ENCODE results near the gene MESP1. TPM values are rescaled to one million over a fixed set of nuclear protein-coding genes. Genes with fewer than 3 reads are reported as not detected.

The MESP1 gene
- total RNA-seq, 1 donor from 2014 or later, result 0.58 TPM

- no peak for DNase-seq (ENCODE audit: extremely low read depth, low read depth, low spot score)
Measured at GRCh38 chr15:89732451-89733172, 18.4 kb downstream of the MESP1 start.

DNA sequence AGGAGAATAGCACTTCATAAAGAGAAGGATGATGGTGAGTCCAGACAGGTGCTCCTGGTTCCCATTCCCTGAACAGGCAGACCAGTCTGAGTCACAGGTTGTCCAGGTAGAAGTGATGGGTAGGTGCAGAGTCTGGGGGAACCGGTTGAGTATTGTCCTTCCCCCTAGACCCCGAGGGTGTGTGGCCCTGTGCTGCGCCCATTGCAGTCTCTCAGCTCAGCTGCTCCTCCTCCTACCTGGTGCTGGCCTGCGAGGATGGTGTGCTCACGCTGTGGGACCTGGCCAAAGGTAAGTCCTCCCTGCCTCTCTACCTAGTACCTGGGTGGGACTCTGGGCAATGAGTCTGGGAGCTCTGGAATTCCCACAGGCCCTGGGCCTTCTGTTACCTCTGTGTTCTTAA lies 19.8 kb downstream of the MESP1 start:
- DNase-seq (ENCODE audit: extremely low read depth, low read depth, low spot score), result no peak

- no peak for DNase-seq (ENCODE audit: extremely low read depth, low read depth, low spot score)
Measured at GRCh38 chr15:89728254-89728653, 22.8 kb downstream of the MESP1 start.

DNA sequence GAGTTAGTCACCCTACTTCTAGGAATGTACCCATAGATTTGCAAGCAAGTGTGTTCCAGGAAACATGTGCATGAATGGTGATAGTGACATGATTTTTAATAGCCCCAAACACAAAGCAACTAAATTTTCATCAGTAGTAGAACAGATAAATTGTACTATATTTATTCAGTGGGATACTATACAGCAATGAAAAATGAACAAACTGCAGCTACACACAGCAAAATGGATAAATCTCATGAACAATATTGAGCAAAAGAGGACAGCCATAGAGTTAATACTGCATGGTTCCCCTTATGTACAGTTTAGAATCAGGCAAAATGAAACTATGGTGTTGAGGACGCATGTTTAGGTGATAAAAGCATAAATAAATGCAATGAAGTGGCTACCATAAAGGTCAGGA lies 26.0 kb downstream of the MESP1 start:
- no peak for DNase-seq (ENCODE audit: extremely low read depth, low read depth, low spot score)

DNA sequence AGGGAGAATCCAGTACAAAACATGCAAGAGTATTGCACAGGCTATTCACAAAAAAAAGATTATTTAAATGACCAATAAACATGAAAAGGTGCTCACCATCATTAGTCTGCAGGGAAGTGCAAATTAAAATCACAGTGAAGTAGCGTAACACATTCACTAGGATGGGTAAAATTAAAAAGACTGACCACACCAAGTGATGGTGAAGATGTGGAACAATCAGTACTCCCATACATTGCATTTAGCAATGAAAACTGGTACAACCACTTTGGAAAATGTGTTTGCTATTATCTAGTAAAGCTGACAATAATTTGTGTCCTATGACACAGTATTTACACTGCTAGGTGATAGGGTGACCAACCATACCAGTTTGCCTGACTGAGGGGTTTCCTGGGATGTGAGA lies 26.4 kb downstream of the MESP1 start:
- DNase-seq (ENCODE audit: extremely low read depth, low read depth, low spot score), result no peak

GRCh38 chr15:89723031-89723430 lies 28.0 kb downstream of the MESP1 start:
- DNase-seq (ENCODE audit: extremely low read depth, low read depth, low spot score), result no peak

DNA sequence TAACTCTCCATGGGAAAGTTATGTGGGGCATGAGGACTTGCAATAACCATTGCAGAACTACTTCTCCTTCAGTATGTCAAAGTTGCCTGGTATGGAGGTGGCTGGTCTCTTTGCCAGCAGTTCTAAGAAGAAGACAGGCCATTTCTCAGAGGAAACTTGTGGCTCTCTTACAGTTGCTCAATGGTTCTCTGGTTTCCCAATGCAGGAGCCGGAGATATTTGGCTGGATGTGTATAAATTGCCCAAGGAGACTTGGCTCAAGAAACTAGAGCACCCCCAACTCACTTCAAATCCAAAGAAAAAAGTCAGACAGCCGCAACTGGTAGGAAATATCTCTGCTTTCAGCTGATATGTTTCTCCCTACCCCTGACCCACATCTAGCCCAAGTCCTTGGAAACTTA lies 36.3 kb downstream of the MESP1 start:
- no peak for DNase-seq (ENCODE audit: extremely low read depth, low read depth, low spot score)

GRCh38 chr15:89707577-89707976 lies 43.5 kb downstream of the MESP1 start:
- DNase-seq (ENCODE audit: extremely low read depth, low read depth, low spot score), result no peak

DNA sequence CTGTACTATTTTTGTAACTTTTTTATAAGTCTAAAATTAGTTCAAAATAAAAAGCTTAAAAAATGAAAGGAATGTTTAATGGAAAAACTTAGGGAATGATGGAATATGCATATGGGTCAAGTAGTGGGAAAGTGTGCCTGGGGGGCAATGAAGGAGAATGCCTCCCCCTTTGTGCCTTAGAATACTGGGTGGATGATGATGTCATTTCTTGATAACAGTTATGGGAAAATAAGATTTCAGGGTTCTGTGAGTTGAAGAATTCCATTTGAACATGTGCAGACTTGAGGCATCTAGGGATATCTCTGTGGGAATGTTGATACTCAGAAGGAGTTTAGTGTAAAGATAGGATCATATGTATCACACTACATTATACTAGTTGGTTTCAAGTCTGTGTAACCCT lies 46.6 kb downstream of the MESP1 start:
- DNase-seq (ENCODE audit: extremely low read depth, low read depth, low spot score), result no peak

Other genes with a start within 250 kb of the MESP1 start
- gene TICRR, start 175.8 kb downstream of the MESP1 start, total RNA-seq, result 1.4 and 5.0 TPM in 2 replicates
- gene KIF7, start 95.8 kb downstream of the MESP1 start, total RNA-seq, result 5.1 and 10.4 TPM in 2 replicates
- gene PLIN1, start 71.9 kb downstream of the MESP1 start, total RNA-seq, result 0.35 TPM in 1 of 2 replicates, not detected in the other
- gene PEX11A, start 60.5 kb downstream of the MESP1 start, total RNA-seq, result 2.7 and 5.4 TPM in 2 replicates
- gene WDR93, start 60.4 kb downstream of the MESP1 start, total RNA-seq, result not detected in 2 replicates
- gene MESP2, start 25.1 kb upstream of the MESP1 start, total RNA-seq, result 0.15 TPM in 1 of 2 replicates, not detected in the other
- gene ANPEP, start 63.6 kb upstream of the MESP1 start, total RNA-seq, result 239 and 457 TPM in 2 replicates
- 31.4 and 33.1 TPM in 2 replicates for gene AP3S2, start 142.7 kb upstream of the MESP1 start, total RNA-seq
- gene ARPIN, start 161.7 kb upstream of the MESP1 start, total RNA-seq, result 13.4 and 14.8 TPM in 2 replicates